Heart left ventricle (tissue), 13 donors: ENCODE results near the gene PRPF39.

Experiments
- CTCF ChIP-seq, 12 donors: fragments of 200-600 bp; sonication (generic) in 4 of 12; IDR thresholded peaks; one replicate each; pipeline versions ENCODE4 v1.5.0 to v1.8.0; 2018 to 2022; ENCODE audit warnings: antibody characterized with exemption in 12 of 12, mild to moderate bottlenecking in 5 of 12
- POLR2A ChIP-seq, 2 donors: fragments of 450-650 bp; IDR thresholded peaks; one replicate each; pipeline ENCODE4 v1.6.1; 2017; ENCODE audit warnings: antibody characterized with exemption in 2 of 2, mild to moderate bottlenecking in 2 of 2, moderate library complexity in 2 of 2
- donor health status: ischemic (EF 13 %, LVEDD 7.1; RV severe dilation, severe dysfunction).
- donor health status: DM: no; HTN: yes; CAD: no.
- donor health status: DM: no; HTN: no; CAD: no.
- donor health status: ischemic (EF 25% LVEDD 6.9; RV normal size, moderate dysfunction).
- donor health status: ischemic (EF 25% LVEDD 5.7; RV mildly dilated, moderate dysfunction).
- donor health status: ischemic (EF 35%, LVEDD 5.7; RV mildly dilated, moderate dysfunction).
- donor health status: nonischemic (EF 11% LVEDD 7.7; RV severe dilation, severe dysfunction).
- donor health status: DM: yes; HTN: yes; CAD: no.
- donor health status: PGD.
- donor health status: ischemic (EF 29% LVEDD 5.4; RV normal size, mild dysfunction).
- donor health status: nonischemic (EF 23%, LVEDD 6.1; RV moderate dilation, normal function).

GRCh38 chr14:45104561-45104960 lies 20.6 kb downstream of the PRPF39 start:
- TF ChIP-seq CTCF (IDR thresholded peaks at IDR 0.05) (no peak), POLR2A (IDR thresholded peaks at IDR 0.05) (no peak)
